ENCODE measurements around the gene PPFIA1. TPM values are rescaled to one million over a fixed set of nuclear protein-coding genes. Genes with fewer than 3 reads are reported as not detected.

PPFIA1 gene
- total and polyA plus RNA-seq, 9 donors: 20.5 to 60.3 (median 37.8) TPM

GRCh38 chr11:70414341-70415100 lies 144.0 kb downstream of the PPFIA1 start:
- intact Hi-C loops (cut with DNase I): no loop called here
- Histone ChIP-seq H3K4me1 (ENCODE audit: insufficient read depth) (peaks cover 6% of the 10 kb centered on the region), H3K4me3 (no peak overlapping the region), H3K9me3 (no peaks in the 10 kb centered on the region), H3K27me3 (no peaks in the 10 kb centered on the region), H3K27ac (no peak overlapping the region), H3K36me3 (no peaks in the 10 kb centered on the region)
- DNase-seq: no peak
- TF ChIP-seq POLR2A (IDR thresholded peaks at IDR 0.05) (no peak), EP300 (IDR thresholded peaks at IDR 0.05) (no peak), CTCF (IDR thresholded peaks at IDR 0.05) (no peak)
- WGBS, 3 donors: 91 to 92% (median 92%) methylated on average over 27 to 28 of the region's 28 CpGs

GRCh38 chr11:70415191-70415590 lies 144.7 kb downstream of the PPFIA1 start:
- no peaks in the 10 kb centered on the region for H3K27me3 ChIP-seq
- H3K9me3 ChIP-seq: no peaks in the 10 kb centered on the region
- no peak for DNase-seq
- peaks cover 10% of the 10 kb centered on the region for H3K4me1 ChIP-seq (ENCODE audit: insufficient read depth)
- intact Hi-C loops (cut with DNase I): no loop called here
- no peak overlapping the region for H3K27ac ChIP-seq
- TF ChIP-seq CTCF (IDR thresholded peaks at IDR 0.05) (no peak), POLR2A (IDR thresholded peaks at IDR 0.05) (no peak), EP300 (IDR thresholded peaks at IDR 0.05) (no peak)
- no peak overlapping the region for H3K4me3 ChIP-seq
- 45 to 72% (median 70%) methylated on average over 10 of the region's 10 CpGs for WGBS, 3 donors
- no peaks in the 10 kb centered on the region for H3K36me3 ChIP-seq

- Histone ChIP-seq H3K4me3 (no peak overlapping the region), H3K9me3 (no peaks in the 10 kb centered on the region), H3K27ac (no peak overlapping the region), H3K27me3 (no peaks in the 10 kb centered on the region), H3K4me1 (ENCODE audit: insufficient read depth) (peaks cover 15% of the 10 kb centered on the region), H3K36me3 (no peaks in the 10 kb centered on the region)
- WGBS, 3 donors: 86 to 89% (median 88%) methylated on average over 25 of the region's 25 CpGs
- intact Hi-C loops (cut with DNase I): no loop called here
- no peak for DNase-seq
- TF ChIP-seq EP300 (IDR thresholded peaks at IDR 0.05): no peak
- no peak for TF ChIP-seq CTCF (IDR thresholded peaks at IDR 0.05)
- TF ChIP-seq POLR2A (IDR thresholded peaks at IDR 0.05): no peak
Measured at GRCh38 chr11:70415642-70416395, 145.3 kb downstream of the PPFIA1 start.

GRCh38 chr11:70416881-70417280 lies 146.4 kb downstream of the PPFIA1 start:
- no peaks in the 10 kb centered on the region for H3K36me3 ChIP-seq
- H3K27ac ChIP-seq: no peak overlapping the region
- no peak overlapping the region for H3K4me3 ChIP-seq
- TF ChIP-seq EP300 (IDR thresholded peaks at IDR 0.05) (no peak), CTCF (IDR thresholded peaks at IDR 0.05) (no peak)
- intact Hi-C loops (cut with DNase I): no loop called here
- H3K9me3 ChIP-seq: no peaks in the 10 kb centered on the region
- H3K4me1 ChIP-seq (ENCODE audit: insufficient read depth): peaks cover 20% of the 10 kb centered on the region
- 90 to 95% (median 93%) methylated on average over 20 of the region's 20 CpGs for WGBS, 3 donors
- DNase-seq: no peak
- no peaks in the 10 kb centered on the region for H3K27me3 ChIP-seq

Measured in ovary (tissue), 9 donors.